ENCODE data around the gene TAS2R40.

GRCh38 chr7:143214789-143215679 is 6.8 kb upstream of the TAS2R40 start:
- TF ChIP-seq CTCF (IDR thresholded peaks at IDR 0.05) (peak; percentile 96 to 100 (median 98)), POLR2A (IDR thresholded peaks at IDR 0.05) (no peak)

Data from uterus (tissue), 2 donors.